SKM-1 treated with dmso at 0.1 percent for 144 hours (cell line): ENCODE data around the gene ZNF530.

Experiments
- DNase-seq: peaks from one replicate; lab custom pipeline; 2025; ENCODE audit not compliant: unreplicated experiment; lab: John Stamatoyannopoulos, UW

ZNF530 gene

GRCh38 chr19:57613941-57614743 is 14.5 kb downstream of the ZNF530 start, which contains the start of gene ZNF134:
Gene ZNF134, plus strand, starts transcription at chr19:57614242. Its CDS starts 5,227 bp downstream, at chr19:57619469.
- DNase-seq = peak; percentile 60

- no peak for DNase-seq
Measured at GRCh38 chr19:57615346-57615745, 15.7 kb downstream of the ZNF530 start.

GRCh38 chr19:57620673-57621348 is 21.1 kb downstream of the ZNF530 start:
- DNase-seq = no peak

- no peak for DNase-seq
Measured at GRCh38 chr19:57623091-57623490, 23.4 kb downstream of the ZNF530 start.

- DNase-seq = peak; percentile 61
Measured at GRCh38 chr19:57632987-57633831, 33.5 kb downstream of the ZNF530 start, which contains the start of gene ZNF211. Gene ZNF211, plus strand, starts transcription at chr19:57633168. Its CDS starts 179 bp downstream, at chr19:57633347.

- DNase-seq = no peak
Measured at GRCh38 chr19:57633832-57634131, 34.1 kb downstream of the ZNF530 start.

- DNase-seq = no peak
Measured at GRCh38 chr19:57637379-57637778, 37.7 kb downstream of the ZNF530 start.

- DNase-seq = no peak
Measured at GRCh38 chr19:57641715-57642234, 42.1 kb downstream of the ZNF530 start.

- DNase-seq = no peak
Measured at GRCh38 chr19:57642396-57643046, 42.8 kb downstream of the ZNF530 start.

- no peak for DNase-seq
Measured at GRCh38 chr19:57643734-57644133, 44.0 kb downstream of the ZNF530 start.

- DNase-seq = no peak
Measured at GRCh38 chr19:57648331-57649003, 48.8 kb downstream of the ZNF530 start.

- DNase-seq = no peak
Measured at GRCh38 chr19:57651654-57651996, 51.9 kb downstream of the ZNF530 start.

GRCh38 chr19:57653689-57654088 is 54.0 kb downstream of the ZNF530 start:
- DNase-seq = no peak

- no peak for DNase-seq
Measured at GRCh38 chr19:57655443-57655842, 55.8 kb downstream of the ZNF530 start.

GRCh38 chr19:57656346-57656745 is 56.7 kb downstream of the ZNF530 start:
- no peak for DNase-seq
